Mesothelial cell of epicardium (in vitro differentiated cells): ENCODE data around the gene METTL9. TPM values are rescaled to one million over a fixed set of nuclear protein-coding genes. Genes with fewer than 3 reads are reported as not detected.
"Not testable (repeated sequence)": the region's sequence is repeated elsewhere in the genome, so short reads cannot be mapped to it uniquely, and the experiment has no call there.

Experiments
- DNase-seq, 2 experiments: peaks; one replicate each; pipeline ENCODE4 v3.0.0; 2021; ENCODE audit warnings: low spot score in 2 of 2; ENCODE audit not compliant: unreplicated experiment in 2 of 2
- H3K27ac Mint-ChIP-seq: 2 replicates; pipeline ENCODE4 v1.8.0; 2021; ENCODE audit warnings: mixed read lengths
- H3K27me3 Mint-ChIP-seq: 2 replicates; pipeline ENCODE4 v1.8.0; 2021; ENCODE audit warnings: low read depth, mixed read lengths
- H3K36me3 Mint-ChIP-seq: 2 replicates; pipeline ENCODE4 v1.8.0; 2021; ENCODE audit warnings: mixed read lengths
- H3K4me1 Mint-ChIP-seq: 2 replicates; pipeline ENCODE4 v1.8.0; 2021; ENCODE audit warnings: mixed read lengths
- H3K4me3 Mint-ChIP-seq: 2 replicates; pipeline ENCODE4 v1.8.0; 2021; ENCODE audit warnings: mild to moderate bottlenecking, moderate library complexity, mixed read lengths
- H3K9me3 Mint-ChIP-seq: 2 replicates; pipeline ENCODE4 v1.8.0; 2021; ENCODE audit warnings: mixed read lengths
- CTCF ChIP-seq: fragments of 200-600 bp; sonication (generic); IDR thresholded peaks from one replicate; pipeline ENCODE4 v1.5.0; 2021; ENCODE audit warnings: antibody characterized with exemption; ENCODE audit not compliant: unreplicated experiment
- total RNA-seq: library from RNA; stranded (reverse); gene quantifications from 3 replicates; pipeline ENCODE4 v1.2.1, GENCODE V29; 2021

The METTL9 gene
- total RNA-seq, 1 donor from 2014 or later, result 138 TPM

DNA sequence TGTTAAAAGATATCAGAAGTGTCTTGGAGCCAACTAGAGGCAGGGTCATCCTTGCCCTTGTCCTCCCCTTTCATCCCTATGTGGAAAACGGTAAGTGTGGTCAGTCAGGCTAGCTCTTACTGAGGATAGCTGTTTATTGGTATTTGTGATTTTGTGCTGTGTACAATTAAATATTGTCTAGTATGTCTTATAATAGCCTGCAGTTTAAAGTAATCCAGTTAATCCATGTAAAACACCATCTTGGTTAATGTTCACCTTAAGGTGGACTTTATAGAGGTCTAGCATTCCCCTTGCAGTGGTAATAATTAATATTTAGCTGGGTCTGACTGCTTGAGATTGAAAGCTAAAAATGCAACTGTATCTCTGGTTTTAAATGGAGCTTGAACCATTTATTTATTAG, 25.6 kb downstream of the METTL9 start:
- Mint-ChIP-seq H3K27me3 (no peaks in the 10 kb centered on the region), H3K27ac (no peak overlapping the region), H3K4me1 (peaks cover 12% of the 10 kb centered on the region), H3K36me3 (peaks cover 52% of the 10 kb centered on the region), H3K9me3 (no peaks in the 10 kb centered on the region), H3K4me3 (no peak overlapping the region)
- DNase-seq, result no peak
- no peak for TF ChIP-seq CTCF

- no peak for DNase-seq
- H3K4me1 Mint-ChIP-seq, result peaks cover 18% of the 10 kb centered on the region
- peak overlapping the region; percentile 1 for H3K4me3 Mint-ChIP-seq
- no peaks in the 10 kb centered on the region for H3K27me3 Mint-ChIP-seq
- peaks cover 57% of the 10 kb centered on the region for H3K36me3 Mint-ChIP-seq
- no peaks in the 10 kb centered on the region for H3K9me3 Mint-ChIP-seq
- peak overlapping the region; percentile 87 for H3K27ac Mint-ChIP-seq
- no peak for TF ChIP-seq CTCF
Observed at GRCh38 chr16:21626659-21627277, 27.4 kb downstream of the METTL9 start.

DNA sequence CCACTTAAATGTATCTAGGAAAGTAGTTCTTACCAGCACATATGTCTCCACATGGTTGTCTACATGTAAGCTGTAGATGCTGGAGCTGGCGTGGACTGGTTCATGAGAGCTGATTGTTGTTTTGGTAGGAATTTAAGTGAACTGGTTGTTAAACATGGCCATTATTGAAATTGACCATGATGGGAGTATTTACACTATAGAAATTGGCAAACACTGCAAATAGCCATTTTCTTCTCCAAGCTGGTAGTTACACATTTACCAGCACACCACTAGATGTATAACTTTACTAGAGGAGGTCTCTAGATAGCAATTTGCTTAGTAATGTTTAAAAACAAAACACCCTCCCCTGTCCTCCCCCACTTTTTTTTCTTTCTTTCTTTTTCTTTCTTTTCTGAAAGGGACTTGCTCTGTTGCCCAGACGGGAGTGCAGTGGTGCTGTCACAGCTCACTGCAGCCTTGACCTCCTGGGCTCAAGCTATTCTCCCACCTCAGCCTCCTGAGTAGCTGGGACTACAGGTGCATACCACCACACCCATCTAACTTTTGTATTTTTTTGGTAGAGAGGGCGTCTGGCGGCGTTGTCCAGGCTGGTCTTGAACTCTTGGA, 28.8 kb downstream of the METTL9 start:
- Mint-ChIP-seq H3K27ac (peak overlapping the region; percentile 25), H3K4me3 (no peak overlapping the region), H3K4me1 (peaks cover 20% of the 10 kb centered on the region), H3K36me3 (peaks cover 58% of the 10 kb centered on the region), H3K27me3 (no peaks in the 10 kb centered on the region), H3K9me3 (no peaks in the 10 kb centered on the region)
- no peak for TF ChIP-seq CTCF
- no peak for DNase-seq

GRCh38 chr16:21628772-21629171, 29.4 kb downstream of the METTL9 start:
- no peak for TF ChIP-seq CTCF
- no peak overlapping the region for H3K4me3 Mint-ChIP-seq
- H3K4me1 Mint-ChIP-seq, result peaks cover 20% of the 10 kb centered on the region
- H3K27ac Mint-ChIP-seq, result no peak overlapping the region
- DNase-seq, result no peak
- peaks cover 54% of the 10 kb centered on the region for H3K36me3 Mint-ChIP-seq
- no peaks in the 10 kb centered on the region for H3K9me3 Mint-ChIP-seq
- H3K27me3 Mint-ChIP-seq, result no peaks in the 10 kb centered on the region

DNA sequence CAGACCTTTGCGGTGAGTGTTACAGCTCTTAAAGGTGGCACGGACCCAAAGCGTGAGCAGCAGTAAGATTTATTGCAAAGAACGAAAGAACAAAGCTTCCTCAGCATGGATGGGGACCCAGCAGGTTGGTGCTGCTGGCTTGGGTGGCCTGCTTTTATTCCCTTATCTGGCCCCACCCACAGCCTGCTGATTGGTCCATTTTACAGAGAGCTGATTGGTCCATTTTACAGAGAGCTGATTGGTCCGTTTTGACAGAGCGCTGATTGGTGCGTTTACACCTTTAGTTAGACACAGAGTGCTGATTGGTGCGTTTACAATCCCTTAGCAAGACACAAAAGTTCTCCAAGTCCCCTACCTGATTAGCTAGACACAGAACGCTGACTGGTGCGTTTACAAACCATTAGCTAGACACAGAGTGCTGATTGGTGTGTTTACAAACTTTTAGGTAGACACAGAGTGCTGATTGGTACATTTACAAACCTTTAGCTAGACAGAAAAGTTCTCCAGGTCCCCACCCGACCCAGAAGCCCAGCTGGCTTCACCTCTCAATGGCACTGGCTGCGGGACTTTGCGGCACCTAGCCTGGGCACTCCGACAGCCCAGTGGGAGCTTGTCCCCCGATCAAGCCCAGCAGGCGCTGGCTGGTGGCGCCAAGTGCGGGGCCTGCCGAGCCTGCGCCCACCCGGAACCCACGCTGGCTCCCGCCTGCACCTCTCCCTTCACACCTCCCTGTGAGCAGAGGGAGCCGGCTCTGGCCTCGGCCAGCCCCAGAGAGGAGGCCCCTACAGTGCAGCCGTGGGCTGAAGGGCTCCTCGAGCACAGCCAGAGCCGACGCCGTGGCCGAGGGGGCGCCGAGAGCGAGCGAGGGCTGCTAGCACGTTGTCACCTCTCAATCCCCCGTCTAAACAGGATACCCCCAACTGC, 30.5 kb downstream of the METTL9 start:
- H3K27ac Mint-ChIP-seq, DNase-seq, H3K4me3 Mint-ChIP-seq, H3K27me3 Mint-ChIP-seq, H3K9me3 Mint-ChIP-seq: not testable (repeated sequence)
- peaks cover 20% of the 10 kb centered on the region for H3K4me1 Mint-ChIP-seq
- H3K36me3 Mint-ChIP-seq, result peaks cover 50% of the 10 kb centered on the region

DNA sequence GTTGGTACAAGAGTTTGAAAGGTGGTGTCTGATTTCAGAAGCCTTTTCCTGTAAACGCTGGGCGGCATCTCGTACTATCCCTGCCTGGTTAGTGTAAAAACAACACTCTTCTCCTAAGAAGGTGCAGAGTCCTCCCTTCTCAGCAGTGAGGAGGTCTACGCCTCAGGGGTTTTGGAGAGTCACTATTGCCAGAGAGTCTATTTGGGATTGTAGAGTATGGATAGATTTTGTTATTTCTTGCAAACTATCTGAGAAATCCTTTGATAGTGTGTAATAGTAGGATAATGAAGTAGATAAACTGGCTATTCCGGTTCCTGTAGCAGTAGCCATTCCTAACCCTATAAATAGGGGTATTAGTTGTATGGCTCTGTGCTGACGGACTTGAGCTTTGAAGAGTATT, 31.5 kb downstream of the METTL9 start:
- peaks cover 53% of the 10 kb centered on the region for H3K36me3 Mint-ChIP-seq
- not testable (repeated sequence) for DNase-seq, H3K4me3 Mint-ChIP-seq, H3K27me3 Mint-ChIP-seq, H3K9me3 Mint-ChIP-seq
- H3K4me1 Mint-ChIP-seq, result peaks cover 20% of the 10 kb centered on the region
- H3K27ac Mint-ChIP-seq, result peak overlapping the region; percentile 52

DNA sequence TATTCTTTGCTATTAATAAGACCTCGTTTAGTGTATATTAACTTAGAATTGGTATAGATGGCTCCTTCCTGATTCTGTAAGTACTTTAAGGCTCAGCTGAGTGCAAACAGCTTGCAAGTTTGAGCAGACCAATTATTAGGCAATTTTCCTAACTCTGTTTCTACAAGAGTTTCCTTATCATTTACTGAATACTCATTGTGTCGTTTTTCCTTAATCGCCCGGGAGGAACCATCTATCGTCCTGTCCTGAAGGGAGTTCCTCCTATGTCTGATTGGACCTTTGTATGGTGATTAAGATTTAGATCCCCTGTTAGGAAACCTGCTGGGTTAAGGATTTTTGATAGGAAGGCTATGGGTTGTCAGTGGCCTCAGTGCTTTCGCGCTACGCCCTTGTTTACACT, 32.0 kb downstream of the METTL9 start:
- Mint-ChIP-seq H3K27ac (peak overlapping the region; percentile 35), H3K36me3 (peaks cover 55% of the 10 kb centered on the region), H3K4me1 (peaks cover 18% of the 10 kb centered on the region)
- not testable (repeated sequence) for H3K4me3 Mint-ChIP-seq, H3K9me3 Mint-ChIP-seq, H3K27me3 Mint-ChIP-seq, DNase-seq

GRCh38 chr16:21631951-21632575, 32.7 kb downstream of the METTL9 start:
- Mint-ChIP-seq H3K4me1 (peaks cover 11% of the 10 kb centered on the region), H3K36me3 (peaks cover 51% of the 10 kb centered on the region)
- H3K27ac Mint-ChIP-seq, H3K9me3 Mint-ChIP-seq, H3K27me3 Mint-ChIP-seq, H3K4me3 Mint-ChIP-seq, DNase-seq: not testable (repeated sequence)
